Measurements from ENCODE around the gene SLC34A1.

The SLC34A1 gene

GRCh38 chr5:177388521-177389052 lies 4.4 kb downstream of the SLC34A1 start:
- Histone ChIP-seq H3K27me3 (ENCODE audit: insufficient read depth, low read length, poor library complexity) (peaks cover 17% of the 10 kb centered on the region), H2AFZ (ENCODE audit: low read depth, low read length) (no peak overlapping the region), H3K27ac (ENCODE audit: low read length) (no peak overlapping the region), H3K36me3 (ENCODE audit: insufficient read depth, low read length) (no peaks in the 10 kb centered on the region), H4K20me1 (ENCODE audit: insufficient read depth, low read length) (no peaks in the 10 kb centered on the region; the same call in 1 of the 2 replicates), H3K4me3 (ENCODE audit: low read depth in 1 of 2, low read length in 2 of 2) (no peak overlapping the region), H3K9ac (ENCODE audit: low read depth, low read length) (no peak overlapping the region), H3K4me1 (ENCODE audit: insufficient read depth, low read length) (peaks cover 6% of the 10 kb centered on the region), H3K9me3 (ENCODE audit: insufficient read depth, low read length, severe bottlenecking) (no peaks in the 10 kb centered on the region), H3K4me2 (ENCODE audit: insufficient read depth, low read length) (no peak overlapping the region), H3K79me2 (ENCODE audit: insufficient read depth, low read length) (no peaks in the 10 kb centered on the region)
- DNase-seq (no peak), ATAC-seq (ENCODE audit: insufficient read depth, low read depth) (no peak)
- no peak for TF ChIP-seq EZH2 (IDR thresholded peaks at IDR 0.05; ENCODE audit: borderline replicate concordance, low read depth, low read length, severe bottlenecking)
- TF ChIP-seq, protein P1, sequence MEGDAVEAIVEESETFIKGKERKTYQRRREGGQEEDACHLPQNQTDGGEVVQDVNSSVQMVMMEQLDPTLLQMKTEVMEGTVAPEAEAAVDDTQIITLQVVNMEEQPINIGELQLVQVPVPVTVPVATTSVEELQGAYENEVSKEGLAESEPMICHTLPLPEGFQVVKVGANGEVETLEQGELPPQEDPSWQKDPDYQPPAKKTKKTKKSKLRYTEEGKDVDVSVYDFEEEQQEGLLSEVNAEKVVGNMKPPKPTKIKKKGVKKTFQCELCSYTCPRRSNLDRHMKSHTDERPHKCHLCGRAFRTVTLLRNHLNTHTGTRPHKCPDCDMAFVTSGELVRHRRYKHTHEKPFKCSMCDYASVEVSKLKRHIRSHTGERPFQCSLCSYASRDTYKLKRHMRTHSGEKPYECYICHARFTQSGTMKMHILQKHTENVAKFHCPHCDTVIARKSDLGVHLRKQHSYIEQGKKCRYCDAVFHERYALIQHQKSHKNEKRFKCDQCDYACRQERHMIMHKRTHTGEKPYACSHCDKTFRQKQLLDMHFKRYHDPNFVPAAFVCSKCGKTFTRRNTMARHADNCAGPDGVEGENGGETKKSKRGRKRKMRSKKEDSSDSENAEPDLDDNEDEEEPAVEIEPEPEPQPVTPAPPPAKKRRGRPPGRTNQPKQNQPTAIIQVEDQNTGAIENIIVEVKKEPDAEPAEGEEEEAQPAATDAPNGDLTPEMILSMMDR (IDR thresholded peaks at IDR 0.05; ENCODE audit: borderline replicate concordance, extremely low read depth, low read length, poor library complexity, severe bottlenecking) = no peak

GRCh38 chr5:177389241-177390169 lies 5.3 kb downstream of the SLC34A1 start:
- TF ChIP-seq, protein P1 (IDR thresholded peaks at IDR 0.05; ENCODE audit: borderline replicate concordance, extremely low read depth, low read length, poor library complexity, severe bottlenecking) = no peak
- no peak for TF ChIP-seq EZH2 (IDR thresholded peaks at IDR 0.05; ENCODE audit: borderline replicate concordance, low read depth, low read length, severe bottlenecking)
- H3K9me3 ChIP-seq (ENCODE audit: insufficient read depth, low read length, severe bottlenecking) = no peaks in the 10 kb centered on the region
- H3K27me3 ChIP-seq (ENCODE audit: insufficient read depth, low read length, poor library complexity) = peaks cover 17% of the 10 kb centered on the region
- peak; percentile 20; the same call in 1 of the 3 replicates for ATAC-seq (ENCODE audit: insufficient read depth, low read depth)
- no peaks in the 10 kb centered on the region for H3K36me3 ChIP-seq (ENCODE audit: insufficient read depth, low read length)
- H4K20me1 ChIP-seq (ENCODE audit: insufficient read depth, low read length) = no peaks in the 10 kb centered on the region; the same call in 1 of the 2 replicates
- no peak overlapping the region for H3K4me3 ChIP-seq (ENCODE audit: low read depth in 1 of 2, low read length in 2 of 2)
- peaks cover 6% of the 10 kb centered on the region for H3K4me1 ChIP-seq (ENCODE audit: insufficient read depth, low read length)
- no peak overlapping the region for H2AFZ ChIP-seq (ENCODE audit: low read depth, low read length)
- H3K4me2 ChIP-seq (ENCODE audit: insufficient read depth, low read length) = no peak overlapping the region
- H3K9ac ChIP-seq (ENCODE audit: low read depth, low read length) = no peak overlapping the region
- DNase-seq = no peak
- no peak overlapping the region for H3K27ac ChIP-seq (ENCODE audit: low read length)
- H3K79me2 ChIP-seq (ENCODE audit: insufficient read depth, low read length) = no peaks in the 10 kb centered on the region

DNA sequence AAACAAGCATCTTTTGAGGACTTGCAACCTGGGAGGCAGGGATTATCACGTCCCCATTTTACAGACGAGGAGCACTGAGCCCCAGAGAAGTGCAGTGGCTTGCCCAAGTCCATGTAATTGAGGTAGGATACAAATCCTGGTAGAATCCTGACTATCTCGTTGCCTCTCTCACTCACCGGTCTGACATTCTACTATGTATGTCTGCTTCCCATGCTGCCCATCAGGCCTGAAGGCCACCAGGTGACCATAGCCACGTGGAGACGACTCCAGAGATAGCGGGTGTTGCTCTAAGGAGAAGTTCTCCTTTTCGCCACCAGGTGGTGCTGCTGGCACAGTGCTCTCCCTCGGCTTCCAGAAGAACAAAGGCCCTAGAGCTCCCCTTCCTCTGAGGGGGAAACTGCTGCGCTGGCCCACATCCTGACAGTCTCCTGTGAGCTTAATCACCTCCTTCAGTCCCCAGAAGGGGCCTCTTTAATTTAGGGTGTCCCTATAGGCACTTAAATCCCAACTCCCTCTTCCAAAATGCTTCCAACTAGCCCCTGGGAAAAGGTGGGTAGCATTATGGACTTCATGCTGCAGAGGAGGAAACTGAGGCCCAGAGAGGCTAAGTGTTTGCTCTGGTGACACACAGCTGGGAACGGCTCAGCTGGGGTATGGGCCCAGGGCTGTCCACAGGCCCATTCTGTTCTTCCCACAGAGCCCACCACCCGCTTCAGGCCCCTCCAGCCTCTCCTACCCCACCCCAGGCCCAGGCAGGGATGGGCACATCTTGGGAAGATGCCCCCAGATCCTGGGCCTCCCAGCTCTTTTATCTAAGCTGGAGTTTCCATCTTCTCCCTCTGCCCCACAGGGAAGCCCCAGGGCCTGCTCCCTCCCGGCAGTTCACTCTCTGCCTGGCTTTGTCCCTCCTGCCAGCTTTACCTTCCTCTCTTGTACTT lies 6.4 kb downstream of the SLC34A1 start:
- no peaks in the 10 kb centered on the region for H3K36me3 ChIP-seq (ENCODE audit: insufficient read depth, low read length)
- no peak overlapping the region for H3K9ac ChIP-seq (ENCODE audit: low read depth, low read length)
- H2AFZ ChIP-seq (ENCODE audit: low read depth, low read length) = no peak overlapping the region
- H3K9me3 ChIP-seq (ENCODE audit: insufficient read depth, low read length, severe bottlenecking) = no peaks in the 10 kb centered on the region
- no peaks in the 10 kb centered on the region for H3K79me2 ChIP-seq (ENCODE audit: insufficient read depth, low read length)
- H3K27ac ChIP-seq (ENCODE audit: low read length) = no peak overlapping the region
- H3K4me2 ChIP-seq (ENCODE audit: insufficient read depth, low read length) = no peak overlapping the region
- TF ChIP-seq EZH2 (IDR thresholded peaks at IDR 0.05; ENCODE audit: borderline replicate concordance, low read depth, low read length, severe bottlenecking) = no peak
- TF ChIP-seq, protein P1 (IDR thresholded peaks at IDR 0.05; ENCODE audit: borderline replicate concordance, extremely low read depth, low read length, poor library complexity, severe bottlenecking) = peak; percentile 97
- no peaks in the 10 kb centered on the region; the same call in 1 of the 2 replicates for H4K20me1 ChIP-seq (ENCODE audit: insufficient read depth, low read length)
- peak; percentile 89 for DNase-seq
- peak; percentile 98 for ATAC-seq (ENCODE audit: insufficient read depth, low read depth)
- peaks cover 17% of the 10 kb centered on the region for H3K27me3 ChIP-seq (ENCODE audit: insufficient read depth, low read length, poor library complexity)
- H3K4me1 ChIP-seq (ENCODE audit: insufficient read depth, low read length) = peaks cover 6% of the 10 kb centered on the region
- H3K4me3 ChIP-seq (ENCODE audit: low read depth in 1 of 2, low read length in 2 of 2) = no peak overlapping the region

Measured in DND-41 (cell line).